ENCODE measurements around the gene ALPP. TPM values are rescaled to one million over a fixed set of nuclear protein-coding genes. Genes with fewer than 3 reads are reported as not detected.
"Not testable (repeated sequence)": the region's sequence is repeated elsewhere in the genome, so short reads cannot be mapped to it uniquely, and the experiment has no call there.

The ALPP gene
- total and polyA plus RNA-seq, 2 donors = 0.09 to 0.32 TPM

DNA sequence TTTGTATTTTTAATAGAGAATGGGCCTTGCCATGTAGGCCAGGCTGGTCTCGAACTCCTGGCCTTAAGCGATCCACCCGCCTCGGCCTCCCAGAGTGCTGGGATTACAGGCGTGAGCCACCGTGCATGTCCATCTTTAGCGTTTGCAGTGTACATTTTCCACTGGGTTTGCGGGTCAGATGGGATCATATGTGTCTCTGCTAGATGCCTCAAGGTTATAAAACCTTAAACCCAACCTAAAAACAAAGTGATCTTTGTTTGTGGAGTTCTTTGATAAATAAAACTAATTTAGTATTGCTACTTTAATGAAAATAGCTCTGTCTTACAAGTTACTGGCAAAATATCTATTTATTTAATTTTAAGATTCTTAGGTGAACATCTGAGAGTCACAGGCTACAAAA, 15.0 kb downstream of the ALPP start:
- peaks cover 3 to 55% of the 10 kb centered on the region in 2 donors for H3K27me3 ChIP-seq (ENCODE audit: control insufficient read depth in 2 of 2, insufficient read depth in 1 of 2, low read length in 1 of 2)
- DNase-seq (ENCODE audit: low read depth in 6 of 9, low spot score in 9 of 9) = no peak
- no peak overlapping the region for H3K4me3 ChIP-seq (ENCODE audit: low read length in 2 of 2)
- no peaks in the 10 kb centered on the region for H3K4me1 ChIP-seq (ENCODE audit: control insufficient read depth in 2 of 2, insufficient read depth in 2 of 2, low read length in 2 of 2)
- peaks cover 0 to under 1% of the 10 kb centered on the region in 2 donors for H3K9me3 ChIP-seq (ENCODE audit: control insufficient read depth in 2 of 2, insufficient read depth in 1 of 2, low read length in 1 of 2)
- WGBS = 98% methylated on average over 8 of the region's 8 CpGs
- H3K27ac ChIP-seq (ENCODE audit: low read depth in 1 of 2, low read length in 1 of 2) = no peak overlapping the region
- no peaks in the 10 kb centered on the region for H3K36me3 ChIP-seq (ENCODE audit: control insufficient read depth in 2 of 2, insufficient read depth in 2 of 2, low read length in 1 of 2)

DNA sequence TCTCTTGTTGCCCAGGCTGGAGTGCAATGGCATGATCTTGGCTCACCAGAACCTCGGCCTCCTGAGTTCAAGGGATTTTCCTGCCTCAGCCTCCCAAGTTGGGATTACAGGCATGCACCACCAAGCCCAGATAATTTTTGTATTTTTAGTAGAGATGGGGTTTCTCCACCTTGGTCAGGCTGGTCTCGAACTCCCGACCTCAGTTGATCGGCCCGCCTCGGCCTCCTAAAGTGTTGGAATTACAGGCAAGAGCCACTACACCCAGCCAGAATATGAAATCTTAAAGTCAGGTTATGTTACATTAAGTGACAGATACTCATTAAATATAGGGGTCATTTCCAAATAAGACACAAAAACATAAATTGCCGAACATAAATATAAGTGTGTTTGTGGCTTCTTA, 15.9 kb downstream of the ALPP start:
- H3K36me3 ChIP-seq (ENCODE audit: control insufficient read depth in 2 of 2, insufficient read depth in 2 of 2, low read length in 1 of 2); H3K4me3 ChIP-seq (ENCODE audit: low read length in 2 of 2); H3K27ac ChIP-seq (ENCODE audit: low read depth in 1 of 2, low read length in 1 of 2); DNase-seq (ENCODE audit: low read depth in 6 of 9, low spot score in 9 of 9); H3K4me1 ChIP-seq (ENCODE audit: control insufficient read depth in 2 of 2, insufficient read depth in 2 of 2, low read length in 2 of 2); H3K9me3 ChIP-seq (ENCODE audit: control insufficient read depth in 2 of 2, insufficient read depth in 1 of 2, low read length in 1 of 2): not testable (repeated sequence)
- H3K27me3 ChIP-seq (ENCODE audit: control insufficient read depth in 2 of 2, insufficient read depth in 1 of 2, low read length in 1 of 2) = peaks cover 3 to 48% of the 10 kb centered on the region in 2 donors
- WGBS = 98% methylated on average over 7 of the region's 7 CpGs

DNA sequence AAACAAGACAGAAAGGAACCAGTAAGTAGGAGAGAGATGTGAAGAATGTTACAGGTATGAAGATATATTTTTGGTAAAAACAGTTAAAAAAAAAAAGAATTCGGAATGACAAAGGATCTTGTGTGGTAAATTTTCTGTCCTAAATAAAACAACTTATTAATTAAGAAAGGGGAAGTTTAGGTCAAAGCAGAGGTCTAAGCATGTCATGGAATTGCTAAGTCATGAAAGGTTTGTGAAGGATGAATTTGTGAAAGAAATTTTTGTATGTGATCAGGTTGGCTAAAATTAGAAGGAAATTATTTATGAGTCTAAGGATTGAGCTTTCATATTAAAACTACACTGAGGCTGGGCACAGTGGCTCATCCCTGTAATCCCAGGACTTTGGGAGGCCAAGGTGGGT, 17.0 kb downstream of the ALPP start:
- 32% methylated on average over 1 of the region's 1 CpG for WGBS
- Histone ChIP-seq H3K4me3 (ENCODE audit: low read length in 2 of 2) (no peak overlapping the region), H3K27ac (ENCODE audit: low read depth in 1 of 2, low read length in 1 of 2) (no peak overlapping the region), H3K36me3 (ENCODE audit: control insufficient read depth in 2 of 2, insufficient read depth in 2 of 2, low read length in 1 of 2) (no peaks in the 10 kb centered on the region), H3K27me3 (ENCODE audit: control insufficient read depth in 2 of 2, insufficient read depth in 1 of 2, low read length in 1 of 2) (peaks cover 2 to 42% of the 10 kb centered on the region in 2 donors), H3K9me3 (ENCODE audit: control insufficient read depth in 2 of 2, insufficient read depth in 1 of 2, low read length in 1 of 2) (no peaks in the 10 kb centered on the region), H3K4me1 (ENCODE audit: control insufficient read depth in 2 of 2, insufficient read depth in 2 of 2, low read length in 2 of 2) (no peaks in the 10 kb centered on the region)
- DNase-seq (ENCODE audit: low read depth in 6 of 9, low spot score in 9 of 9) = no peak

DNA sequence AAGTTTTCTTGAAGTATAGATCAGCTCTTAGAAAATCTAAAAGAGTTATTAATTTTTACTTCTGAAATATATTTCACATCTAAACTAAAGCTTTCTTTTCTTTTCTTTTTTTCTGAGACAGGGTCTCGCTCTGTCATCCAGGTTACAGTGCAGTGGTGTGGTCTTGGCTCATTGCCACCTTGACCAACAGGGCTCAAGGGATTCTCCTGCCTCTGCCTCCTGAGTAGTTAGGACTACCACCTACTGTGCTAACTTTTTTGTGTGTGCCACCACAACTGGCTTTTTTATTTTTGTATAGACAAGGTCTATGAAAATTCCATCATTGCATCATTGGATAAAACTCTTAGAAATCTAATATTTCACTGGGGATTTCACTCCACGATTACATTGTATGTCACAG, 18.1 kb downstream of the ALPP start:
- no peak for DNase-seq (ENCODE audit: low read depth in 6 of 9, low spot score in 9 of 9)
- no peaks in the 10 kb centered on the region for H3K36me3 ChIP-seq (ENCODE audit: control insufficient read depth in 2 of 2, insufficient read depth in 2 of 2, low read length in 1 of 2)
- WGBS = 96% methylated on average over 2 of the region's 2 CpGs
- H3K27me3 ChIP-seq (ENCODE audit: control insufficient read depth in 2 of 2, insufficient read depth in 1 of 2, low read length in 1 of 2) = peaks cover 2 to 33% of the 10 kb centered on the region in 2 donors
- no peak overlapping the region for H3K27ac ChIP-seq (ENCODE audit: low read depth in 1 of 2, low read length in 1 of 2)
- H3K9me3 ChIP-seq (ENCODE audit: control insufficient read depth in 2 of 2, insufficient read depth in 1 of 2, low read length in 1 of 2) = no peaks in the 10 kb centered on the region
- H3K4me3 ChIP-seq (ENCODE audit: low read length in 2 of 2) = no peak overlapping the region
- H3K4me1 ChIP-seq (ENCODE audit: control insufficient read depth in 2 of 2, insufficient read depth in 2 of 2, low read length in 2 of 2) = no peaks in the 10 kb centered on the region

DNA sequence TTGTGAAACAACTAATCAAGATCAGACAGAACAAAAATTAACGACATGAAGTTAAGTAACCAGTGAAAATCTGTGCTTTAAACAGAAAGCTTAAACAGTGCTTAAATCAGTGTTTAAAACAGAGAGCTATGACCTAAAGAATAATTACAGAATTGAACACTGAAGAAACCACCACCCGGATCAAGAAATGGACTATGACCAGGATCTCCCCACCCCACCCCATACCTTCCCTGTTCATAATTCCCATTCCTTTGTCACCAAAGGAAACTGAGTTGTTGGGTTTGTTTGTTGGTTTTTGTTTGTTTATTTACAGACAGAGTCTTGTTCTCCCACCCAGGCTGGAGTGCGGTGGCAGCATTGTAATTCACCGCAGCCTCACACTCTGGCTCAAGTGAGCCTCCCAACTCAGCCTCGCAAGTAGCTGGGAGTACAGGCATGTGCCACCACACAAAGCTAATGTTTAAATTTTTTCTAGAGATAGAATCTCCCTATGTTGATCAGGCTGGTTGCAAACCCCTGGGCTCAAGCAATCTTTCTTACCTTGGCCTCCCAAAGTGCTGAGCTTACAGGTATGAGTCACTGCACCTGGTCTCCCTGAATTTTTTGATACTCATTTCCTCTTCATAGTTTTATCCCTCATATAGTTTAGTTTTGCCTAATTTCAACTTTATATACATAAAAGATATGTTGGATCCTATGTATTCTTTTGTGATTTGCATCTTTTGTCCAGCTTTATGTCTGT, 19.9 kb downstream of the ALPP start:
- H3K4me1 ChIP-seq (ENCODE audit: control insufficient read depth in 2 of 2, insufficient read depth in 2 of 2, low read length in 2 of 2) = no peaks in the 10 kb centered on the region

DNA sequence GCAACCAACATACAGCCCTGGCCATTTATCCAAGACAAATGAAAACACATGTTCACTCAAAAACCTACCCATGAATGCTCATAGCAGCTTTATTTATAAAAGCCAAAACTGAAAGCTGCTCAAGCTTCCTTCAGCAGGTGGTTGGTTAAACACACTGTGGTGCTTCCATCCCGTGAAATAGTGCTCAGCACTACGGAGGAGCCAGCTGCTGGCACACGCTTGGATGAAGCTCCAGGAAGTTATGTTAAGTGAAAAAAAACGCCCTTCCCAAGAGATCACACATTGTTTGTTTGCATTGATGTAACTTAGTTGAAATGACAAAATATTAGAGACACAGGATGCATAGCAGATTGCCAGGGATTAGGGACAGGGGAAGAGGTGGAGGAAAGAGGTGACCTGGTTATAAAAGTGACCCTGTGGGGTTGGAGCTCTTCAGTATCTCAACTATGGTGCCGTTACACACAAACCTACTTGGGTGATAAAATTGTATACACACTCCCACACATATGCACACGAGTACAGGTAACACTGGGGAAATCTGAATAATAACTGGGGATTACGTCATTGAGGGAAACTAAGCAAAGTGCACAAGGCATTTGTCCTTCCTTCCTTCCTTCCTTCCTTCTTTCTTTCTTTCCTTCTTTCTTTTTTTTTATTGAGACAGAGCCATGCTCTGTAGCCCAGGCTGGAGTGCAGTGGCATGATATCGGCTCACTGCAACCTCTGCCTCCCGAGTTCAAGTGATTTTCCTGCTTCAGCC, 21.9 kb downstream of the ALPP start:
- Histone ChIP-seq H3K4me3 (ENCODE audit: low read length in 2 of 2) (no peak overlapping the region), H3K4me1 (ENCODE audit: control insufficient read depth in 2 of 2, insufficient read depth in 2 of 2, low read length in 2 of 2) (no peaks in the 10 kb centered on the region), H3K9me3 (ENCODE audit: control insufficient read depth in 2 of 2, insufficient read depth in 1 of 2, low read length in 1 of 2) (no peaks in the 10 kb centered on the region), H3K27ac (ENCODE audit: low read depth in 1 of 2, low read length in 1 of 2) (no peak overlapping the region), H3K27me3 (ENCODE audit: control insufficient read depth in 2 of 2, insufficient read depth in 1 of 2, low read length in 1 of 2) (peaks cover 2 to 16% of the 10 kb centered on the region in 2 donors), H3K36me3 (ENCODE audit: control insufficient read depth in 2 of 2, insufficient read depth in 2 of 2, low read length in 1 of 2) (no peaks in the 10 kb centered on the region)
- no peak for DNase-seq (ENCODE audit: low read depth in 6 of 9, low spot score in 9 of 9)
- WGBS = 78% methylated on average over 9 of the region's 9 CpGs

More for the DNA sequence above, 19.9 kb downstream of the ALPP start:
- 95% methylated on average over 5 of the region's 5 CpGs for WGBS
- DNase-seq (ENCODE audit: low read depth in 6 of 9, low spot score in 9 of 9) = no peak
- Histone ChIP-seq H3K9me3 (ENCODE audit: control insufficient read depth in 2 of 2, insufficient read depth in 1 of 2, low read length in 1 of 2) (no peaks in the 10 kb centered on the region), H3K27ac (ENCODE audit: low read depth in 1 of 2, low read length in 1 of 2) (no peak overlapping the region), H3K4me3 (ENCODE audit: low read length in 2 of 2) (no peak overlapping the region), H3K36me3 (ENCODE audit: control insufficient read depth in 2 of 2, insufficient read depth in 2 of 2, low read length in 1 of 2) (no peaks in the 10 kb centered on the region), H3K27me3 (ENCODE audit: control insufficient read depth in 2 of 2, insufficient read depth in 1 of 2, low read length in 1 of 2) (peaks cover 2 to 21% of the 10 kb centered on the region in 2 donors)

DNA sequence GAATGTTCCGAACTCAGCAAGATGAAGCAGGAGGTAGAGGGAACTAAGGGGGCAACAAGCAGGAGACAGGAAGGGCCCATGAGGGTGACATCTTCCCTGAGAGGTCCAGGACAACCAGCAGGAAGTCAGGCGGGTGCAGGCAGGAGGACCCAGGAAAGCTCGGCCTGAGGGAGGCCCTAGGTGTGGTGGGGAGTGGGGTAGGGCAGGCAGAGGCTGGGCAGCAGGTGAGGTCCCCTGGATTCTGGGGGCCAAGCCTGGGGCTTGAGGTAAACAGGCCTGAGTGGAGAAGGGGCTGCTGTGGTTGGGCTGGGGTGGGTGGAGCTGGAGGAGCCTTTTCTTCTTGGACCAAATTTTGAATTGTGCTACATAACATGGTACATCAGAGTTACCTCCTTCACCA, 24.0 kb downstream of the ALPP start:
- no peak for DNase-seq (ENCODE audit: low read depth in 6 of 9, low spot score in 9 of 9)
- WGBS = 94% methylated on average over 3 of the region's 3 CpGs

DNA sequence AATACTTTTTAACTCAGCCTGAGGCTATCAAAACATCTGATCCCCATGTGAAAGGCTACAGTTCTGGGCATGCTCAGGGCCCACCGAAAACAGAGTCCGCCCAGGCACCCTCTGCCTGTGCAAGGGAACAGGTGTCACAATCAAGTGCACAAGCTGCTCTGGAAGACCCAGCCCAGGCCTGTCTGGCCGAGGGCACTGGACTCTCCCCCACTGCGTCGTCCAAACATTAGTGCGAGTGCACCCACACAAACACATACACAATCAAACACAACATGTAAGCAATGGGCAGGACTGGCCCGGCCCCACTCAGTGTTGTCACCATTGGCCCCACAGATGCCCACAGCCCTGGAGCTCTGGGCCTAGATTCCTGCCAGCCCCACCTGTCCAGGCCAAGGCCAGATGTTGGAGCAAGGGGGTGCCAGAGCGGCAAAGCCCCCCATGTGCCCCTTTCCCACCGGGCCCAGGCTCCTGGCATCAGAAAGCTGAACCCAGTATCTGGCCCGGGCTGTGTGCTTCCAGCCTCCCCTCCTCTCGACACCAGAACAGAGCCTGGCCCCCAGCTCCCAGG, 27.5 kb downstream of the ALPP start:
- H3K4me3 ChIP-seq (ENCODE audit: low read length in 2 of 2) = no peak overlapping the region
- H3K4me1 ChIP-seq (ENCODE audit: control insufficient read depth in 2 of 2, insufficient read depth in 2 of 2, low read length in 2 of 2) = no peaks in the 10 kb centered on the region
- H3K27me3 ChIP-seq (ENCODE audit: control insufficient read depth in 2 of 2, insufficient read depth in 1 of 2, low read length in 1 of 2) = peaks cover 0 to 24% of the 10 kb centered on the region in 2 donors
- no peaks in the 10 kb centered on the region for H3K9me3 ChIP-seq (ENCODE audit: control insufficient read depth in 2 of 2, insufficient read depth in 1 of 2, low read length in 1 of 2)
- H3K27ac ChIP-seq (ENCODE audit: low read depth in 1 of 2, low read length in 1 of 2) = no peak overlapping the region
- H3K36me3 ChIP-seq (ENCODE audit: control insufficient read depth in 2 of 2, insufficient read depth in 2 of 2, low read length in 1 of 2) = no peaks in the 10 kb centered on the region
- WGBS = 96% methylated on average over 11 of the region's 11 CpGs
- no peak for DNase-seq (ENCODE audit: low read depth in 6 of 9, low spot score in 9 of 9)

More for the DNA sequence above, 24.0 kb downstream of the ALPP start:
- no peaks in the 10 kb centered on the region for H3K4me1 ChIP-seq (ENCODE audit: control insufficient read depth in 2 of 2, insufficient read depth in 2 of 2, low read length in 2 of 2)
- H3K27me3 ChIP-seq (ENCODE audit: control insufficient read depth in 2 of 2, insufficient read depth in 1 of 2, low read length in 1 of 2) = peaks cover 2 to 15% of the 10 kb centered on the region in 2 donors
- no peaks in the 10 kb centered on the region for H3K9me3 ChIP-seq (ENCODE audit: control insufficient read depth in 2 of 2, insufficient read depth in 1 of 2, low read length in 1 of 2)
- no peaks in the 10 kb centered on the region for H3K36me3 ChIP-seq (ENCODE audit: control insufficient read depth in 2 of 2, insufficient read depth in 2 of 2, low read length in 1 of 2)
- H3K27ac ChIP-seq (ENCODE audit: low read depth in 1 of 2, low read length in 1 of 2) = no peak overlapping the region
- H3K4me3 ChIP-seq (ENCODE audit: low read length in 2 of 2) = no peak overlapping the region
